IPS DF 6.9 (cell line): ENCODE measurements around the gene TECPR2.

Source experiments
- DNase-seq: peaks from one replicate; pipeline ENCODE4 v3.0.0-alpha.2; 2013; ENCODE audit warnings: low read depth, low spot score
- H3K27ac ChIP-seq: one replicate; pipeline ENCODE4 v1.5.1; 2013; ENCODE audit warnings: low read length, control low read depth
- H3K27me3 ChIP-seq: 2 replicates; pipeline ENCODE4 v1.6.1; 2013; ENCODE audit warnings: mild to moderate bottlenecking, low read length; ENCODE audit not compliant: control insufficient read depth, insufficient read depth
- H3K36me3 ChIP-seq: 2 replicates; pipeline ENCODE4 v1.6.1; 2013; ENCODE audit warnings: low read length; ENCODE audit not compliant: control insufficient read depth, insufficient read depth
- H3K4me1 ChIP-seq: 2 replicates; pipeline ENCODE4 v1.6.1; 2013; ENCODE audit warnings: low read length; ENCODE audit not compliant: control insufficient read depth, insufficient read depth
- H3K4me3 ChIP-seq: 2 replicates; pipeline ENCODE4 v1.5.1; 2013; ENCODE audit warnings: mild to moderate bottlenecking, low read length
- H3K9me3 ChIP-seq: 2 replicates; pipeline ENCODE4 v1.6.1; 2013; ENCODE audit warnings: low read length, inconsistent platforms; ENCODE audit not compliant: control insufficient read depth, insufficient read depth
- WGBS: extraction: QIAGEN DNeasy Blood & Tissue Kit; methylation state at CpG from one replicate; pipeline ENCODE4 v1.1.7; 2013; ENCODE audit warnings: mixed read lengths, missing lambda C conversion rate; ENCODE audit not compliant: insufficient read length, insufficient coverage; 5-methylcytosine and 5-hydroxymethylcytosine counted together

The TECPR2 gene

DNA sequence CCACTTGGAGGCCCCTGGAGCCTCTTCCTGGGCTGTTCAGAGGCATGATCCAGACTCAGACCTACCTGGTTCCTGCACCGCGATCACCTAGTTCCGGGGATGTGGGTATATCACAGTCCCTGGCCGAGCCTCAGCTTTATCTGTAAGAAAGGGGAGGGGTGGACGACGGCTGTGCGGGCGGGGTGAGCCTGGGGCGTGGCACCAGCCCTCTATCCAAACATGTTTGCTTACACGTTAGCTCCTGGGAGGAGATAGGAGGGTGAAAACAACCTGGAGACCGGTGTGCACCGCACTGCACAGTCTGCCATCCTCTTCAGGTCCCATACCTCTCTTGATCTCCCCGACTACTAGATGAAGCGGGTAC, 145.7 kb downstream of the TECPR2 start:
- Histone ChIP-seq H3K4me1 (peaks cover 5% of the 10 kb centered on the region; the same call in 1 of the 2 replicates), H3K9me3 (no peaks in the 10 kb centered on the region), H3K27ac (no peak overlapping the region), H3K4me3 (no peak overlapping the region; the same call in 1 of the 2 replicates), H3K36me3 (peaks cover 17% of the 10 kb centered on the region), H3K27me3 (no peaks in the 10 kb centered on the region)
- no peak for DNase-seq
- no CpG with 5 or more reads among the region's 14 CpGs for WGBS

GRCh38 chr14:102508774-102509745, 146.3 kb downstream of the TECPR2 start:
- peaks cover 3% of the 10 kb centered on the region; the same call in 1 of the 2 replicates for H3K4me1 ChIP-seq
- no peak overlapping the region for H3K27ac ChIP-seq
- no peak for DNase-seq
- no peaks in the 10 kb centered on the region for H3K9me3 ChIP-seq
- no peaks in the 10 kb centered on the region for H3K27me3 ChIP-seq
- peaks cover 17% of the 10 kb centered on the region for H3K36me3 ChIP-seq
- H3K4me3 ChIP-seq, result peak overlapping the region; percentile 65
- WGBS, result no CpG with 5 or more reads among the region's 110 CpGs

GRCh38 chr14:102509746-102510615, 147.2 kb downstream of the TECPR2 start, which contains the start of gene ANKRD9:
Gene ANKRD9 (minus strand): TSS chr14:102509776. CDS start chr14:102507889, 1,887 bp downstream.
- H3K36me3 ChIP-seq, result peaks cover 17% of the 10 kb centered on the region
- DNase-seq, result peak; percentile 73
- H3K27ac ChIP-seq, result no peak within 1 kb of the TSS
- peaks cover 3% of the 10 kb centered on the region; the same call in 1 of the 2 replicates for H3K4me1 ChIP-seq
- no peaks in the 10 kb centered on the region for H3K27me3 ChIP-seq
- WGBS, result no CpG with 5 or more reads among the region's 91 CpGs
- H3K4me3 ChIP-seq, result peak within 1 kb of the TSS; percentile 65
- no peaks in the 10 kb centered on the region for H3K9me3 ChIP-seq

DNA sequence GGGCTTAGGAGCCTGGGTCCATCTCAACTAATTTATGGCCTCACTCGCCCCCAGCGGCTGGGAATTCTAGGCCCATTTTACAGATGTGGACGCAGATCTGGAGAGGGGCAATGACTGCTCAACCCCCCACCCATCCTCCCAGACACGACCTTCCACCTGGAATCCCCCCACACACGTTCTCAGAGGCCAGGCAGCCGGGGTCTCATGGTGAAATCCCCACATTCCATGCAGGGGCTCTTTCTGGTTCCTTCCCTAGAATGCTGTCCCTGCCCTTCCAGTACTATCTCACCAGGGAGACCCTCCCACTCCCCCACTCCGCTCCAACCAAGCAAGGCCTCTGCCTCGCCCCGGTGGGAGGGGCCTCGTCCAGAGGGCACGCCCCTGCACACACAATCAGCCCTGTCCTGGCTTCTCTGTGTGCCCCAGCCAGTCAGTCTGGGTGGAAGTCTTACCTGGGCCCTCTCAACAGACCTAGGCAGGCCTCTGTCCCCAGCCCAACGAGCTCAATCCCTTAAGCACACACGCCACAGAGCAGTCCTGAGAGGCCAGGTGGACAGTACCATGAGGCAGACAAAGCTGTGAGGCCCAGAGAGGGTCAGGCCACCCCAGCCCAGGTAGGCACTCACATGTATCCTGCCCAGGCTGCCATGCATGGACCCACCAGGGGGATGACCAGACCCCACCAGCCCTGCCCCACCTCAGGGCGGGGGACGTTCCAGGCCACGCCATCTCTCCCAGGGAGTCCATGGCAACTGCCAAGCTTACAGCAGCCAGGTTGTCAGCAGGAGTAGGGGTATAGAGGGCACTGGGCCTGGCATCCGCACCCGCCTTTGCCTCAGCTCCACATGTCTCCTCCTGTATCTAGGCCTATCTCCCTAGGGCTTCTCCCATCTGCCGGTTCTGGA, 148.1 kb downstream of the TECPR2 start:
- no CpG with 5 or more reads among the region's 19 CpGs for WGBS
- Histone ChIP-seq H3K9me3 (no peaks in the 10 kb centered on the region), H3K27me3 (no peaks in the 10 kb centered on the region), H3K4me3 (peak overlapping the region; percentile 62; the same call in 1 of the 2 replicates), H3K36me3 (peaks cover 14% of the 10 kb centered on the region), H3K27ac (no peak overlapping the region), H3K4me1 (peaks cover 3% of the 10 kb centered on the region; the same call in 1 of the 2 replicates)
- DNase-seq, result peak; percentile 85

DNA sequence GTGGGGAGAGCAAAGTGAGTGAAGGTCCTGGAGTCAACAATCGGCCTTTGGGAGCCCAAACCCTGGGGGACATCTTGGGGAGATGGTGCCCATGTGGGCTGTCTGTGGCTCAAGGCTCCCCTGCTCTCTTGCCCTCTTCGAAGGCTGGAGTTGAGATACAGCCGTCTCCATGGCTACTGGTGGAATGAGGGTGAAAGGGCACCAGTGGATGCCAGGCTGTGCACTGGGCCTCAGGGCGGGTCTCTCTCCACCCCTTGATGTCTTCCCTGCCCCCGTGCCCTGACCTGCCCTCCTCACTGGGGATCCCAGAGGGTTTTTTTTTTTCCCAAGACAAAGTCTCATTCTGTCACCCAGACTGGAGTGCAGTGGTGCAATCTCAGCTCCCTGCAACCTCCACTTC, 148.8 kb downstream of the TECPR2 start:
- peaks cover 10% of the 10 kb centered on the region for H3K36me3 ChIP-seq
- no peak overlapping the region for H3K4me3 ChIP-seq
- H3K4me1 ChIP-seq, result peaks cover 4% of the 10 kb centered on the region; the same call in 1 of the 2 replicates
- no peaks in the 10 kb centered on the region for H3K27me3 ChIP-seq
- H3K27ac ChIP-seq, result no peak overlapping the region
- no CpG with 5 or more reads among the region's 5 CpGs for WGBS
- DNase-seq, result no peak
- no peaks in the 10 kb centered on the region for H3K9me3 ChIP-seq

DNA sequence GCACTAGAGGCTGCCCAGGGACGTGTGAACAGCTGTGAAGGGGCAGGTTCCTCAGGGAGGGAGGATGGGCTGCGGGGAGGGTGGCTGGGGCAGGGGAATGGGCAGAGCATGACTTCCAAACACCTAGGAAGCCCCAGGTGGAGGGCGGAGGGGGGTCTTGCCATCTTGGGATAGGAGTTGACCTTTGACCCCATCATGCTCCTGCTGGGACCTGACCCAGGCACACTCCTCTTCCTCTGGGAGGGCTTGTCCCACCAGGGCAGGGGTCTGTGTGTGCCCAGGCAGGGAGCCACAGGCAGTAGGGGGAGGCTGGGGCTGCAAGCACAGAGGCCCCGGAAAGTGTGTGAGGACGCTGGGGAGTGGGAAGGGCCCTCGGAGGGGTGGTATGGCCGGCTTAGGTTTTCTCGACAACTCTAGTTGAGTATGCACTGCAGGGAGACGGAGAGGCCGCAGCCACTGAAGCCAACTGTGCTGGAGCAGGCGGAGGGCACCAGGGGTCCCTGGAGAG, 150.1 kb downstream of the TECPR2 start:
- no peaks in the 10 kb centered on the region for H3K27me3 ChIP-seq
- WGBS, result no CpG with 5 or more reads among the region's 11 CpGs
- no peak for DNase-seq
- H3K27ac ChIP-seq, result no peak overlapping the region
- no peak overlapping the region for H3K4me3 ChIP-seq
- H3K4me1 ChIP-seq, result peaks cover 6% of the 10 kb centered on the region; the same call in 1 of the 2 replicates
- no peaks in the 10 kb centered on the region for H3K9me3 ChIP-seq
- no peaks in the 10 kb centered on the region for H3K36me3 ChIP-seq

- H3K36me3 ChIP-seq, result no peaks in the 10 kb centered on the region
- H3K4me3 ChIP-seq, result no peak overlapping the region
- WGBS, result no CpG with 5 or more reads among the region's 21 CpGs
- H3K9me3 ChIP-seq, result no peaks in the 10 kb centered on the region
- no peak overlapping the region for H3K27ac ChIP-seq
- DNase-seq, result no peak
- H3K4me1 ChIP-seq, result peaks cover 6% of the 10 kb centered on the region; the same call in 1 of the 2 replicates
- H3K27me3 ChIP-seq, result no peaks in the 10 kb centered on the region
Measured at GRCh38 chr14:102513899-102514772, 151.4 kb downstream of the TECPR2 start.

DNA sequence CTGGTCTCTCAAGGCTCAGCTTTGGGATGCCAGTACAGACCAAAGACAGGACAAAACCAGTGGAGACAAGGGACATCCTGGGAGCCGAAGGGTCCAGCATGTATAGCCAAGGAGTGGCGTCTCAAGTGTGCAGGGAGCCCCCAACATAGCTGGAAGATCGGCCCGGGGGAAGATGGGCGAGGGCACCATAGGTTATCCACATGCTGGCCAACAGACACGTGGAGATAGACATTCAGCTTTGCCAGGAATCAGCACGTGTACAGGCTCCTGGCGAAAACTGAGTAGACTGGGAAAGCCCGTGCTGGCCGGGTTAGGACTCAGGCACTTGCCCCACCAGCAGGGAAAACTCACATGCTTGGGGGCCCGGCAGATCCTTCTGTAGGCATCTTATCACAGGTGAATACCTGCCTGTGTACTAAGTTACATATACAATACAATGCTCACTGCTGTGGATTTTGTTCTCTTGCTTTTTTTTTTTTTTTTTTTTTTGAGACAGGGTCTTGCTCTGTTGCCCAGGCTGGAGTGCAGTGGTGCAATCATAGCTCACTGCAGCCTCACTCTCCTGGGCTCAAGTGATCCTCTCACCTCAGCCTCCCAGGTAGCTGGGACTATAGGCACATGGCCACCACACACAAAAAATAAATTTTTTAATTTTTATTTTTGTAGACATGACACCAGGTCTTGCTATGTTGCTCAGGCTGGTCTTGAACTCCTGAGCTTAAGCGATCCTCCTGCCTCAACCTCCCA, 152.4 kb downstream of the TECPR2 start:
- Histone ChIP-seq H3K9me3 (no peaks in the 10 kb centered on the region), H3K36me3 (no peaks in the 10 kb centered on the region), H3K27ac (no peak overlapping the region), H3K4me1 (peaks cover 6% of the 10 kb centered on the region; the same call in 1 of the 2 replicates), H3K4me3 (no peak overlapping the region), H3K27me3 (no peaks in the 10 kb centered on the region)
- whole genome bisulfite sequencing, result no CpG with 5 or more reads among the region's 12 CpGs
- DNase-seq, result no peak
